Subcutaneous preadipocyte (primary cell): ENCODE measurements around the gene ULBP2. TPM values are rescaled to one million over a fixed set of nuclear protein-coding genes. Genes with fewer than 3 reads are reported as not detected.

Experiments used
- total RNA-seq: library from RNA; depleted of rRNA; stranded (reverse); fragments of >200 nt; gene quantifications from 2 replicates; pipeline ENCODE4 v1.2.3, GENCODE V29; 2012

Gene ULBP2, protein sequence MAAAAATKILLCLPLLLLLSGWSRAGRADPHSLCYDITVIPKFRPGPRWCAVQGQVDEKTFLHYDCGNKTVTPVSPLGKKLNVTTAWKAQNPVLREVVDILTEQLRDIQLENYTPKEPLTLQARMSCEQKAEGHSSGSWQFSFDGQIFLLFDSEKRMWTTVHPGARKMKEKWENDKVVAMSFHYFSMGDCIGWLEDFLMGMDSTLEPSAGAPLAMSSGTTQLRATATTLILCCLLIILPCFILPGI
- total RNA-seq, result 1.5 and 2.2 TPM in 2 replicates

DNA sequence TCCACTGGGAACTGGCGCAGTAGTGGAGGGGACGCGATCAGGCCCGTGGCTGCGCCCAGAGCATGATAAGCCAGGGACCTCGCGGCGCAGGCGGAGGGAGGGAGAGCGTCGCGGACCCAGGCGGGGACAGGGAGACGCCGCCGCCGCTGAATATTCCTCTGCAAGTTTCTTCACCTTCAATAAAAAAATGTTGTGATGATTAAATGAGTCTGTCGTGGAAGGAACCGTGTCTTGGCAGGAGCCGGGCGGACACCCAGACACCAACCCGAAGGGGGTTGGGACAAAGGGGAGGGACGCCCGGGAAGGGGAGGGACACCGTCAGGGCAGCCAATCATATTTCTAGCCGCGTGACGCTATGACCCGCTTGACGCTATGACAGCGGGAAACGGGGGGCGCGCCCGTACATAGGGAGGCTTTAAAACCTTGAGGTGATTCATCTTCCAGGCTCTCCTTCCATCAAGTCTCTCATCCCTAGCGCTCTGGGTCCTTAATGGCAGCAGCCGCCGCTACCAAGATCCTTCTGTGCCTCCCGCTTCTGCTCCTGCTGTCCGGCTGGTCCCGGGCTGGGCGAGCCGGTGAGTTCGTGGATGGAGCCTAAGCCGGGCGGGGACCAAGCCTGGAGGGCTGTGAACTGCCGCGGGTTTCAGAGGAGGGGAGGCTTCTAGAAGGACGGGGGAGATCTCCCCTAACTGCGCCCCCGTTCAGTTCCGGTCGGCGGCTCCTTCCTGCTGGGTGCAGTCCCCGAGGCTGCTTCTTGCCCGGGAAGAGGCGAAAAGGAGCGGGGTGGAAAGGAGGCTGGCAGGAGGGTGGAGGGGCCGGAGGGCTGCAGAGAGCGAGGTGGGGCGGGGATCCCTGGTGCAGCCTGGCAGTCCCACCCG is at the start of gene ULBP2:
Gene ULBP2, plus strand, starts transcription at position 432 of the 878 bp plus-strand sequence. Its CDS starts 59 bp downstream, at position 491.

DNA sequence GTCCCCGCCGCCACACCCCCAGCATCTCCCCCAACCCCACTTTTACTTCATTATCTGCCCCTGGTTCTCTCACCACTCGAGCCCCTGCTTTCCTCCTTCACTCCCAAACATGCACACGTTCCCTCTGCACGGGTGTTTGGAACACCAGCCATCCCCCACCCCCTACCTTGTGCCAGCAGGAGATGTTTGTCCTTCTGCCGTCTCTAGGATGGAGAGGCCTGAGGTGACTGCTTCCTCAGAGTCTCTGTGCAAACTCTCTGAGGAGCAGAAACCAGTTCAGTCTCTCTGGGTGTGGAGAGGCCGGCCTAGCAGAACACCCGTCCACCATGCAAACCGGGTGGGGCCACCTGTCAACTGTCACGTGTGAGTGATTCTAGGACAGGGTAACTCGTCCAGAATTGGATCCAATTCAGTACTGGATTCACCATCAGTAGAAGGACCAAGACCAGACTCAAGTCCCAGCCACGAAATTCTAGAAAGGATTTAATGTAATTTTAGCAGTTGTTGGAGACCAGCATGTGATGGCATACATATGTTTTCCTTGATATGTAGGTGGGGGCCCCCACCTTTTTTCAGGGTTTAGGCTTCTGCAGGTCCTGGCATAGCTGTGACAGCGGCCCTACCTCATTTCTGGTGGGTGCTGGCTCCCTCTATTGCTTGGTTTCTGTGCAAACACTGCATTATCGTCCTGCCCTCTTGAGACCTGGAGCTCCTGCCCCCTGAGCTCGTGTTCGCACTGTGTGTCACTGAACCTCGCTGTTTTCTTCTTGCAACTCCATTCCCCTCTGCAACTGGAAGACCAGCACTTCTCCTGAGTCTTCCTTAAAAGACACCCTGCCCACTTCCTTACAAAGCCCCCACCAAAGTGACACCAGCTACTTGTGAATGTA is 43.7 kb upstream of the ULBP2 start, which contains the start of gene RAET1E:
Gene RAET1E, minus strand, starts transcription at position 259 of the 890 bp plus-strand sequence. CDS start 7,212 bp downstream, outside the sequence.

DNA sequence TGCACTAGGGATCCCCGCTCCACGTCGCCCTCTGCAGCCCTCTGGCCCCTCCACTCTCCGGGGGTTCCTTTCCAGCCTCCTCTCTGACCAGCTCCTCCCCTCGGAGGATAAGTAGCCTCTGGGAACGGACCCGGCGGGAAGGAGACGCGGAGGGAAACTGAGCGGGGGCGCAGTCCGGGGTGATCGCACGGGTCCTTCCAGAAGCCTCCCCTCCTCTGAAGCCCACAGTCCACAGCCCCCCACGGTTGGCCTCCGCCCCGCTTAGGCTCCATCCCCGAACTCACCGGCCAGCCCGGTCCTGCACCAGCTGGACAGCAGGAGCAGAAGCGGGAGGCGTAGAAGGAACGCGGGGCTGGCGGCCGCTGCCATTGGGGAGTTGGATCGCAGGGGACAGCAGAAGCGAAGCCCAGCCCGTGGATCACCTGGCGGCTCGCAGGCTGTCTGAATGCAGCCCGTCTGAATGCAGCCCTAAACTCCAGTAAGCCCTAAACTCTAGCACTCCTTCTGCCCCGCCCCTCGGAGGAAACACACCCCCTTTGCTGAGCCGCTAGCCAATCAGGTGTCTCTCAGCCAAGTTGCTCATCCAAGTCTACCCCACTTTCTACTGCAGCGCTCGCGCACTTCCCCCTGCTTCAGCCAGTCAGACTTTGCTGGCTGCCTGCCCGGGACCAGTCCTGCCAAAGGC is 19.0 kb upstream of the ULBP2 start, which contains the start of gene RAET1G:
Gene RAET1G, minus strand, starts transcription at position 480 of the 685 bp plus-strand sequence. Its CDS starts 111 bp downstream, at position 369.

DNA sequence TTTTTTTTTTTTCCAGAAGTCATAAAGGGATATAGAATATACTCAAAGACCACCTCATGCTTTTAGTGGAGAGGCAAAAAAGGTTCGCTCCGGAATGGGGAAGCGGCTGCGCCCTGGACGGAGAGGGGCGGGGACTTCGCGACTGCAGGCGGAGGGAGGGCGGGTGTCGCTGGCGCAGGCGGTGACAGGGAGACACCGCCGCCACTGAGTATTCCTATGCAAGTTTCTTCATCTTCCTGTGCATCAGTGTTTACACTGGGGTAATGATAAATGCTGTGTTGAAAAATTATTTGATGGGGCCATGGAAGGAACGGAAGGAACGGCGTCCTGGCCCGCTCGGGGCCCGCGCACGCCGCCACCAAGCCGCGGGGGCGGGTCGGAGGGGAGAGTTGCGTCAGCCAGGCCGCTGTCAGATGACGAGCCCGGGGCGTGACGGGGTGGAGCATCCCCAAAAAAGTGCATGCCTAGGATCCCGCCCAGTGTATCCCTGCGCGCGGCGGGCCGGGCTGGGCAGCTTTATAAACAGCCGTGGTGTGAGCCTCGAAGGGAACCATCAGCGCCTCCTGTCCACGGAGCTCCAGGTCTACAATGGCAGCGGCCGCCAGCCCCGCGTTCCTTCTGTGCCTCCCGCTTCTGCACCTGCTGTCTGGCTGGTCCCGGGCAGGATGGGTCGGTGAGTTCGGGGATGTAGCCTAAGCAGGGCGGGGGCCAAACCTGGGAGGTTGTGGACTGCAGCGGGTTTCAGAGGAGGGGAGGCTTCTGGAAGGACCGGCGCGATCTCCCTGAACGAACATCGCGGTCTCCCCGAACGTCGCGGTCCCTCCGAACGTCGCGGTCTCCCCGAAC is 21.9 kb downstream of the ULBP2 start, which contains the start of gene ULBP1:
Gene ULBP1, plus strand, starts transcription at position 482 of the 846 bp plus-strand sequence. Its CDS starts 107 bp downstream, at position 589.

Other genes starting within 250 kb of the ULBP2 start
- 18.4 and 21.7 TPM in 2 replicates for gene LATS1, start 223.9 kb upstream of the ULBP2 start, total RNA-seq
- gene NUP43, start 195.5 kb upstream of the ULBP2 start, total RNA-seq, result 25.7 and 38.3 TPM in 2 replicates
- gene PCMT1, start 192.3 kb upstream of the ULBP2 start, total RNA-seq, result 112 and 144 TPM in 2 replicates
- 47.3 and 50.0 TPM in 2 replicates for gene LRP11, start 77.7 kb upstream of the ULBP2 start, total RNA-seq
- gene RAET1E, start 43.9 kb upstream of the ULBP2 start, total RNA-seq, result 1.5 and 2.2 TPM in 2 replicates
- gene RAET1G, start 18.9 kb upstream of the ULBP2 start, total RNA-seq, result 1.4 and 2.6 TPM in 2 replicates
- 0.37 and 0.59 TPM in 2 replicates for gene ULBP1, start 21.9 kb downstream of the ULBP2 start, total RNA-seq
- not detected in 2 replicates for gene RAET1L, start 83.5 kb downstream of the ULBP2 start, total RNA-seq
- gene ULBP3, start 127.1 kb downstream of the ULBP2 start, total RNA-seq, result 17.3 and 21.7 TPM in 2 replicates
- gene PPP1R14C, start 201.0 kb downstream of the ULBP2 start, total RNA-seq, result under 0.01 TPM in 1 of 2 replicates, not detected in the other